Stimulated activated naive CD8-positive, alpha-beta T cell treated with anti-CD3 and anti-CD28 coated beads, Interleukin-15, Interleukin-2, amounts not matched to agents 100 U/mL and 50 U/mL, for 24 hours (primary cell): ENCODE measurements around the gene ALPL.

Source experiments
- ATAC-seq: fragments of 150-1000 bp; cut with Tn5 transposase; one replicate; pipeline ENCODE4 v1.10.0; 2021
- DNase-seq: peaks from one replicate; pipeline ENCODE4 v3.0.0; 2021

The ALPL gene

GRCh38 chr1:21576031-21576797 lies 67.0 kb downstream of the ALPL start:
- ATAC-seq (no peak), DNase-seq (no peak)

- no peak for ATAC-seq
- DNase-seq, result no peak
Measured at GRCh38 chr1:21576798-21577187, 67.6 kb downstream of the ALPL start.

- DNase-seq, result no peak
- no peak for ATAC-seq
Measured at GRCh38 chr1:21577324-21577723, 68.1 kb downstream of the ALPL start.

- ATAC-seq, result no peak
Measured at GRCh38 chr1:21577933-21578332, 68.7 kb downstream of the ALPL start.

GRCh38 chr1:21579791-21580190 lies 70.6 kb downstream of the ALPL start:
- ATAC-seq (no peak), DNase-seq (no peak)

More at GRCh38 chr1:21577933-21578332, 68.7 kb downstream of the ALPL start:
- no peak for DNase-seq

GRCh38 chr1:21584096-21584495 lies 74.9 kb downstream of the ALPL start:
- no peak for ATAC-seq
- DNase-seq, result no peak

GRCh38 chr1:21585037-21585436 lies 75.8 kb downstream of the ALPL start:
- DNase-seq (no peak), ATAC-seq (no peak)

GRCh38 chr1:21586222-21586621 lies 77.0 kb downstream of the ALPL start:
- DNase-seq, result no peak
- no peak for ATAC-seq

- ATAC-seq (no peak), DNase-seq (no peak)
Measured at GRCh38 chr1:21586846-21587601, 77.8 kb downstream of the ALPL start.

- no peak for ATAC-seq
- DNase-seq, result no peak
Measured at GRCh38 chr1:21587602-21587953, 78.4 kb downstream of the ALPL start.

- ATAC-seq, result no peak
- DNase-seq, result no peak
Measured at GRCh38 chr1:21589618-21590017, 80.4 kb downstream of the ALPL start.

- ATAC-seq, result no peak
- no peak for DNase-seq
Measured at GRCh38 chr1:21590126-21590880, 81.1 kb downstream of the ALPL start.

- no peak for ATAC-seq
Measured at GRCh38 chr1:21590934-21591333, 81.7 kb downstream of the ALPL start.

GRCh38 chr1:21592086-21592865 lies 83.1 kb downstream of the ALPL start:
- ATAC-seq, result no peak

More at GRCh38 chr1:21590934-21591333, 81.7 kb downstream of the ALPL start:
- DNase-seq, result no peak

GRCh38 chr1:21593231-21593630 lies 84.0 kb downstream of the ALPL start:
- no peak for DNase-seq
- ATAC-seq, result no peak

More at GRCh38 chr1:21592086-21592865, 83.1 kb downstream of the ALPL start:
- DNase-seq, result no peak

- DNase-seq (no peak), ATAC-seq (no peak)
Measured at GRCh38 chr1:21594501-21594900, 85.3 kb downstream of the ALPL start.

- ATAC-seq (no peak), DNase-seq (peak; percentile 79)
Measured at GRCh38 chr1:21594935-21595897, 86.0 kb downstream of the ALPL start.

GRCh38 chr1:21596174-21596573 lies 87.0 kb downstream of the ALPL start:
- no peak for ATAC-seq
- DNase-seq, result no peak

GRCh38 chr1:21596628-21597027 lies 87.4 kb downstream of the ALPL start:
- ATAC-seq (no peak), DNase-seq (no peak)

- ATAC-seq (no peak), DNase-seq (no peak)
Measured at GRCh38 chr1:21597753-21598152, 88.5 kb downstream of the ALPL start.

- ATAC-seq (no peak), DNase-seq (no peak)
Measured at GRCh38 chr1:21598417-21598816, 89.2 kb downstream of the ALPL start.
